NCI-H2196 (cell line): ENCODE data around the gene ERP29.
"Not testable (repeated sequence)": the region's sequence is repeated elsewhere in the genome, so short reads cannot be mapped to it uniquely, and the experiment has no call there.

Experiments
- DNase-seq: peaks from one replicate; lab custom pipeline; 2025; ENCODE audit not compliant: unreplicated experiment; lab: John Stamatoyannopoulos, UW

ERP29 gene

DNA sequence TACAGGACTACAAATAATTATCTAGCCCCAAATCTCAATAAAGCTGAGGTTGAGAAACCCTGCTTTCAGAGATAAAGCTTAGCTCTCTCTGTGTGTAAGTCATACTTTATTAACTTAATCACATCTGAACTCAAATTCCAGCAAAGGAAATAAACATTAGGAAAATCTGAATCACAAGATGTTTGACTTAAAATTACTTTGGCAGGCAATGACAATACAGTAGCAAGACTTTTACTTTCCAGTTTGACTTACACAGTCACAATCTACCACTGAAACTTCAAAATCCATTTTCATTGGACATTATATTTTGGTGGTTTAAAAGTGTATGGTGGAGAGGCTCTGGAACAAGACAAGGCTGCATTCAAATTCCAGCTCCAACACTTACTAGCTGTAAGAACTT lies 11.7 kb upstream of the ERP29 start:
- DNase-seq: no peak

DNA sequence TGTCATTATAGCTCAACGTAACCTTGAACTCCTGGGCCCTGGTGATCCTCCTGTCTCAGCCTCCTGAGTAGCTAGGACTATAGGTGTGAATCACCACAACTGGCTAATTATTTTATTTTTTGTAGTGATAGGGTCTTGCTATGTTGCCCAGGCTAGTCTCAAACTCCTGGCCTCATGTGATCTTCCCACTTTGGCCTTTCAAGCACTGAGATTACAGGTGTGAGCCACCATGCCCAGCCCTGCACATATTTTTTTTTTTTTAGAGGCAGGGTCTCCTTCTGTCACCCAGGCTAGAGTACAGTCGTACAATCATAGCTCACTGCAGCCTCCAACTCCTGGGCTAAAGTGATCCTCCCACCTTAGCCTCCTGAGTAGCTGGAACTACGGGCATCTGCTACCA lies 9.2 kb upstream of the ERP29 start:
- DNase-seq: no peak

DNA sequence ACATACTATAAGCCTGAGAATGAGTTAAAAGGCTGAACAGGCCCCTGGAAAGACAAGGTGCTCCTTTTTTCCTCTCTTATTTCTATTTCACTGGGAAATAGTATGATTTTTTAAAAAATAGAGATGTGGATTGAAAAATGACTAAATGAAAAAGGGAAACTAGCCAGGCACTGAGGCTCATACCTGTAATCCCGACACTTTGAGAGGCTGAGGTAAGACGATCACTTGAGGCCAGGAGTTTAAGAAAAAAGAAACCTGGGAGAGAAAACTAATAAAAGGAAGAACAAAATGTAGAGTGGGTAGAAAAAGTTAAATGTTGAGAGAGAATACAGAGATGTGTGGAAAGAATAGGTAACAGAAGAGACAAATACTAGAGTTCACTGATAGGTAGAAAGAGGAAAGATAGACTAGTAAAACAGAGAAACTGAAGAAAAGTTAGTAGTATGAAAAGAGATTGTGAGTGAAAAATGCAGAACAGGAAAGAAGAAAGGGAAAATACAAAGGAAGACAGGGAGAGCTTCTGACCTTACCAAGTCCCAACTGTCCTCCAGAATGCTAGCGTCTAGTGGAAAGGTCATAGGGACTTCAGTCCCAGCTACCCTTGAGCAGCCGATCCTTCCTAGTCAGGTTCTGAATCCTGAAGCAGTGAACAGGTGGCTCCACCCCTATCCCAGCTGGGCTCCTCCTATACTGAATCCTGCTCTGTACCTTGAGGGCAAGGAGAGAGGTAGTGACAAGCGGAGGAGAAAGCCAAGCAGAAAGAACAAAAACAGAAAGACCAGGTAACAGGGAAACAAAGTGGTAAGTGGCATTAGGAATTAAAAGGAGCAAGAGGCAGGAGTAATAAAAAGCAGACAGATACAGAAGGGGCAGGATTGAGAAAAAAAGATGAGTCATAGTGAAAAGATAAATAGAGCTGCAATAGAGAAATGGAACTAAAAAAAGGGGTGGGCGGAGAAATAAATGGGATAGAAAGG lies 7.5 kb upstream of the ERP29 start:
- DNase-seq: peak; percentile 61

DNA sequence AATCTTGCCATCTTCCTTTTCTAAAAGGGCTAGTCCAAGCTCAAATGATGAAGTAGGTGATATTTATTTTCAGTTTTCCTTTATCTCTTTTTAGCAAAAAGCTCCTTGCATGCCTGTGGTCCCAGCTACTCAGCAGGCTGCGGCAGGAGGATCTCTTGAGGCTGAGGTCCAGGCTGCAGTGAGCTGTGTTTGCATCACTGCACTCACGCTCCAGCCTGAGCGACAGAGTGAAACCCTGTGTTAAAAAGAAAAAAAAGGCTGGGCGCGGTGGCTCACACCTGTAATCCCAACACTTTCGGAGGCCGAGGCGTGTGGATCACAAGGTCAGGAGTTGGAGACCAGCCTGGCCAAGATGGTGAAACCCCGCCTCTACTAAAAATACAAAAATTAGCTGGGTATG lies 5.3 kb upstream of the ERP29 start:
- DNase-seq: no peak

DNA sequence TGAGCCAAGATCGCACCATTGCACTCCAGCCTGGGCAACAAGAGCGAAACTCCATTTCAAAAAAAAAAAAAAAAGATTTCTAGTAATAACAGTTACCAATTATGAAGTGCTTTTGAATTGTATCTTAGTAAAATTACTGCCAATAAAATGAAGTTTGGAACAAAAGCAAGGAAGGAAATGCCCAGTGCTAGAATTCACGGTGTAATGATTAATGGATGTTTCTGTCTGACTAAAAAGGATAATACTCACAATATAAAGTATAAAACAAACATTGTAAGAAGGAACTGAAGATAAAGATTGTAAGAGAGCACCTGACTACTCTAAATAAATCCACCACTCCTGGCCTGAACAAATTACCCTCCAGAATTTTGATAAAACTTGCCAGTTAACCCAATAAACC lies 4.3 kb upstream of the ERP29 start:
- DNase-seq: no peak

DNA sequence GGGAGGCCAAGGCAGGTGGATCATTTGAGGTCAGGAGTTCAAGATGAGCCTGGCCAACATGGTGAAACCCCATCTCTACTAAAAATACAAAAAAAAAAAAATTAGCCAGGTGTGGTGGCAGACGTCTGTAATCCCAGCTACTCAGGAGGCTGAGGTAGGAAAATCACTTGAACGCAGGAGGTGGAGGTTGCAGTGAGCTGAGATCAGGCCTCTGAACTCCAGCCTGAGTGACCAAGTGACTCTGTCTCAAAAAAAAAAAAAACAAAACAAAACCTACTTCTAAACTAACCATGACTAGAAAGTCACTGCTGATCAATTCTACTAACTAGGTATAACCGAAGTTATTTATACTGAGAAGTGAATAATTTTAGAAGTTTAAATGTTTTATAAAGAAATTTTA lies 3.6 kb upstream of the ERP29 start:
- not testable (repeated sequence) for DNase-seq

DNA sequence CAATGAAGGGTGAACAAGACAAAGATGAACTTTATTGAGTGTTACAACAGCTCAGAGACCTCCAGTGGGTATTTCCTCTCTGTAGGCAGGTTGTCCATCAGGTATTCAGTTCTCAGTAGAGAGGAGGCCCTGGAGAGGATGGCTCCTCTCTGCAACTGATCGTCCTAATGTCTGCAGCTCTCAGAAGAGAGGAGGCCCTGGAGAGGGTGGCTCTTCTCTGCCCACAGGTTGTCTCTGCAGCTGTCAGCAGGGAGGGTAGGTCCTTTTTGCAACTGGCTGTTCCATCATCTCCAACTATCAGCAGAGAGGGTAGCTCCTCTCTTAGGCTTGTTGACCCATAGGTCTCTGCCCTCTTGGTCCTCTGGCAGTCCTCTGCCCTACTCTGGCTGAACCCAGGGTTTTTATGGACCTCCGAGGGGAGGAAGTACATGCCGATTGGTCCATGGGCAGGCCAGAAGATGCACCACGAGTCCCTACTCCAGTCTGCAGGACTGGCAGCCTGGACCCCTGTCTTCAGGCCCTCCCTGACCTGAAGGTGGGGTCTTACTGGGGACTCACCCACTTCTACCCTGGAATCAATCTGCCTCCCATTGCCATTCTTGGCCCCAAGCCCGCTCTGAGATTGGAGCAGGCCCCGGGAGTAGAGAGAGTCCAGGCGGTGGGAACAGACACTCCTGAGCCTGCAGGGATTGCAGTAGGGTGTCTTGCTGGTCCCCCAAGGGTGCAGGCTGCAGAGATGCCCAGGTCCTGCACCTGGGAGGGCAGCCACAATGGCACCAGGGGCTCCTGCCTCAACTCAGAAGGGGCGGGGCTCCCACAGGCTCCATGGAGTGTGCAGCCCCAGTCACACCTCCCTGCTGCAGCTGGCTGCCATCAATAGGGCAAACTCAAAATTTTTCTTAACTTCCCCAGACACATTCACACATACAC lies 2.5 kb upstream of the ERP29 start:
- DNase-seq: no peak

DNA sequence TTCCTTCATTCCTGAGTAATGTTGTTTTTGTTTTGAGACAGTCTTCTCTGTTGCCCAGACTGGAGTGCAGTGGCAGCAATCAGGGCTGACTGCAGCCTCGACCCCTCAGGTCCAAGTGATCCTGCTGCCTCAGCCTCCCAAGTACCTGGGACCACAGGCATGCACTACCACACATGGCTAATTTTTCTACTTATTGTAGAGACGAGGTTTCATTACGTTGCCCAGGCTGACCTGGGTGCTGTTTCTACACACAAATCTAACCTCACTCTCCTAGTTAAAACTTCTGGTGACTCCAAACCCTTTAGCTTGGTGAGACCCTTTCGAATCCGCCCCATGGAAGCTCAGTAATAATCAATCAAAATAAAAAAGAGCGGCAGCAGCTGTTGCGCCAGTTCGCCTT lies 1.5 kb upstream of the ERP29 start:
- no peak for DNase-seq

DNA sequence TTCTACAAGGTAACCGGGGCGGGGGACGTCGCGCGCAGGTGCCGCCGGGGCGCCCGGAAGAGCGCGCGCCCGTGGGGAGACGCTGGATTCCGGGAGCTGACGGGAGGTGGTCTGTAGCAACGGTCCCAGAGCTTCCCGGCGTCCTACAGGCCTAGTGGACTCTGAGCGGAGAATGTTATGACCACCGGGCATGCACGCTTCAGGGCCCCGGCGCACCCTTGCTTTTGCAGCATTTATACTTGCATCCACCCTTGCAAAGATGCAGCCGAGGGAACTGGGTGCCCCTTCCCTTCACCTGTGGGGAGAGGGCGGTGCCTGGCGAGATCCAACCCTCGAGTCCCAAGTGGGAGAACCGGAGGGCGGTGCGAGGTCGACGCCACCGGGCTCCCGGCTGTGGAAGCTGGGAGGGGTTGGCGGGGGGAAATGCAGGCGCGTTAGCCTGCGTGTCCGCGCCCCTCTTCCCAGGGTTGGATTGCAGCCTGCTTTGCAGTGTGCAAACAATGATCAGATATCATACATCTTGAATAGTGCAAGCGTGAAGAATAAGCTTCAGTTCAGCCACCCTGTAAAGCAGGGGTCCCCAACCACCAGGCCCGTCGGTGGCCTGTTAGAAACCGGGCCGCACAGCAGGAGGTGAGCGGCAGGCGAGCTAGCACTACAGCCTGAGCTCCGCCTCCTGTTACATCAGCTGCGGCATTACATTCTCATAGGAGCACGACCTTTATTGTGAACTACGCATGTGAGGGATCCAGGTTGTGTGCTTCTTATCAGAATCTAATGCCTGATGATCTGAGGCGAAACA lies 576 bp downstream of the ERP29 start:
- DNase-seq: peak; percentile 75

DNA sequence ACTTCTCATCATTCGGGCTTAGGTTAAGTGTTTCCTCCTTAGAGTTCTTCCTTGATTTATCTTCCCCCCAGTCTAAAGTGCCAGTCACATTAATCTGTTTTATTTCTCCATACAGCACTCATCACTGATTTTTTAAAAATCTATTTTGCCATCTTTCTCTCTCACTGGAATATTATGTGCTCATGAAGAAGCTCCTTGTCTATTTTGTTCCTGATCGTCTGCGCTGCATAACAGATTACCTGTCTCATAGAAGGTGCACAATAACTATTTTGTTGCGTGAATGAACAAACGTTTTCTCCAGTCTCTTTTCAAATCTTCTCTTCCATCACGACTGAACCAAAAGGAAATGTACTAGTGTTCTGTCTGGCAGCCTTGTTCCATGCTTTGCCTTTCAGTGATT lies 2.7 kb downstream of the ERP29 start:
- no peak for DNase-seq

DNA sequence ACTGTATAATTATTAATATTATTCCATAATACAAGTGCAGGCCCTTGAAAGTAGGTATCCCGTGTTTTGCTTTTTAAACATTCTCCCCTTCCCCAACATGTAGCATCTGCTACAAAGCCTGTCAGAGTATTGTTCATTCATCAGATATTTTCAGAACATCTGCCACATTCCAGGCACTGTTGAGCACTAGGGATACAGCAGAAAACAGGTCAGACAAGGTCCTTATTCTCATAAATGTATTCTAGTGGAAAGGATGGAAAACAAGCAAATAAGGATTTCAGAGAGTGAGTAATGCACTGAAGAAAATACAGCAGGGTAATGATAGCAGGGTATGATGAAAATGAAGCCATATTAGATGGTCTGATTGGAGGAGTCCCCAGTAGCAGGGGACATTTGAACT lies 3.8 kb downstream of the ERP29 start:
- DNase-seq: no peak

DNA sequence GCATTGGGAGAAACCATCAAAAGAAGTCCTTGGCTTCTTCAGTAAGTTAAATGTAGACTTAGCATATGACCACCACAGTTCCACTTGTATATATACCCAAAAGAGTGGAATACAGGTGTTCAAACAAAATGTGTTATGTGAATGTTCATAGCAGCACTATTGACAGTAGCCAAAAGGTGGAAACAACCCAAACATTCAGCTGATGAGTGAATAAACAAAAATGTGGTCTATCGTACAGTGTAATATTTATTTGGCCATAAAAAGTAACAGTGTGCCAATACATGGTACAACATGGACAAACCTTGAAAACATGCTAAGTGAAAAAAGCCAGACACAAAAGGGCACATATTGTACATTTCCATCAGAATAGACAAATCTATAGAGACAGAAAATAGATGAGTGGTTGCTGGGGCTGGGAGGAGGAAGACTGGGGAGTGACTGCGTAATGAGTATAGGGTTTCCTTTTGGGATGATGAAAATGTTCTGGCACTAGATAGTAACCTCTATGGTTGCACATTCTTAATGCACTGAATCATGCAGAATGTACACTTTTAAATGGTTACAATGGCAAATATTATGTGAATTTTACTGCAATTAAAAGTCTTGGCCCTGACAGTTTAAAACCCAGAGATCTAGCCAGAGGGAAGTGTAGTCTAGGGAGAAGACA lies 5.5 kb downstream of the ERP29 start:
- DNase-seq: no peak

DNA sequence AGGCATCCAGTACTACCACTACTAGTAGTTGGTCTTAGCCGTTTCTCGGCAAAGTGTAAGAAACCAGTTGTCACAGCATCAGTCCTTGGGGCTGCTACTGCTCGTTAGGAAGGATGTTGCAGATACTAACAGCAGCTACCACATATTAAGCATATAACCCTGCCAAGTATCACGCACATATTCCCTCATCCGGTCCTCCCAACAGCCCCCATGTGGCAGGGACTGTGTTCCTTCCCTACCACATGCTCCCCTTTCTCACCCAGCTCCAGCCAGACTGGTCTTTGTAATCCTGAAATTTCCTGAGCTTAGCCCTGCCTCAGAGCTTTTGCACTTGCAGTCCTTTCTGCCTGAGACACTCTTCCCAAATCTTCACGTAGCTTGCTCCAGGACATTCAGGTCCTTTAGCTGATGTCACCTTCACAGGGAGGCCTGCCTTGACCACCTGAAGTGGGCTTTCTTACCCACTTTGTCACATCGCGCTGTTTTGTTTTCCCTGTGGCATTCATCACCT lies 7.8 kb downstream of the ERP29 start:
- DNase-seq: no peak

DNA sequence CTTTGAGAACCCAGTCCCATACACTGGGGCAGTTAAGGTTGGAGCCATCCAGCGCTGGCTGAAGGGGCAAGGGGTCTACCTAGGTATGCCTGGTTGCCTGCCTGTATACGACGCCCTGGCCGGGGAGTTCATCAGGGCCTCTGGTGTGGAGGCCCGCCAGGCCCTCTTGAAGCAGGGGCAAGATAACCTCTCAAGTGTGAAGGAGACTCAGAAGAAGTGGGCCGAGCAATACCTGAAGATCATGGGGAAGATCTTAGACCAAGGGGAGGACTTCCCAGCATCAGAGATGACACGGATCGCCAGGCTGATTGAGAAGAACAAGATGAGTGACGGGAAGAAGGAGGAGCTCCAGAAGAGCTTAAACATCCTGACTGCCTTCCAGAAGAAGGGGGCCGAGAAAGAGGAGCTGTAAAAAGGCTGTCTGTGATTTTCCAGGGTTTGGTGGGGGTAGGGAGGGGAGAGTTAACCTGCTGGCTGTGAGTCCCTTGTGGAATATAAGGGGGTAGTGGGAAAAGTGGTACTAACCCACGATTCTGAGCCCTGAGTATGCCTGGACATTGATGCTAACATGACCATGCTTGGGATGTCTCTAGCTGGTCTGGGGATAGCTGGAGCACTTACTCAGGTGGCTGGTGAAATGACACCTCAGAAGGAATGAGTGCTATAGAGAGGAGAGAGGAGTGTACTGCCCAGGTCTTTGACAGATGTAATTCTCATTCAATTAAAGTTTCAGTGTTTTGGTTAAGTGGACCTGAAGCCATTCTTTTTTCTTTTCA lies 9.2 kb downstream of the ERP29 start:
- no peak for DNase-seq

DNA sequence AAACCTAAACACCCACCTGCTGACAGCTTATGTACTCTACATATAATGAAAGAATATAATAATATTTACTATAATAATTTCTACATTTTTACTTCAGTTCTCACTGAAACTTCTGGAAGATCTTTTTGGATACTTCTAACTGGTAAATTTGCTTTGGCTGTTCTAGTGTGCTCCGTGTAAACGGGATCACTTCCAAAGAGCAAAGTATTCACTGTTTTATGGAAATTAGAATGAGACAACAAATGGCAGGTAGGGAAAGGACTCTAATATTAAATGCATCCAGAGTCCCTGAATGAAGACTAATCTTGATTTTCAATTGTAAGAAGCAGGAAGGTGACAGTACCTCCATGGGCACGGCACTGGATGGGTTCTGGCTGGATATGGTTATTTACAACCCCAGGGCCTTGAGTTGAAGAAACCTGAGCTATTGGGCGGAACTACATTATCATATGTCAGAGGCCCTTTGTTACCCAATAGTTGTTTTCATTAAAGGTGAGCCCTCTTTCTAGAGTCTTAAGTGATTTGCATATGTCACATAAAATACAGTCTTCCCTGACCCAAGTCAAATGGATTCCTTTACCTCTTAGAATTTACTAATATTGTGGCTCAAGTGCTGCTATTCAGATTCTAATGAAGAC lies 10.7 kb downstream of the ERP29 start:
- no peak for DNase-seq

DNA sequence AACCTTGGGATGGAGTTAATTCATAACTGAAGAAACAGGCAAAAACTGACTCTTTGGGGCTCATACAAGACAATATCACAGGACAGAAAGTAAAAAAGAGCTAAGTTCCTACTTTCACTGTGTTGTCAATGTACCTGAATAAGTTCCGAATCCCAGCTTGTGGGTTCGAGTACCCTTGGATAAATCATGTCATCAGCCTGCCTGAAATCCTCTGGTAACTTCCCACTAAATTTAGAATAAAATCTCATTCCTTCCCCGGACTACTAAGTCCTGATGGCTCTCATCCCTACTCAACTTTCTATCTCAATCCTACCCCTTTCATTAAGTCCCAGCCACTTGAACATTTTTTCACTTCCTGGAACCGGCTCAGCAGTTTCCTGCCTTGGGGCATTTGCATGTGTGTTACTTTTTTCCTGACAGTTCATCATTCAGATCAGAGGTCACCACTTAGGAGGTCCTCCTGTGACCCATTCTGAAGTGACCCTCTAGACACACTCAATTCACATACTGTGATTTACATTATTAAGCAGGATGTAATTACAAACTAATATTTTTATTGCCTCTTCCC lies 12.7 kb downstream of the ERP29 start:
- DNase-seq: no peak

DNA sequence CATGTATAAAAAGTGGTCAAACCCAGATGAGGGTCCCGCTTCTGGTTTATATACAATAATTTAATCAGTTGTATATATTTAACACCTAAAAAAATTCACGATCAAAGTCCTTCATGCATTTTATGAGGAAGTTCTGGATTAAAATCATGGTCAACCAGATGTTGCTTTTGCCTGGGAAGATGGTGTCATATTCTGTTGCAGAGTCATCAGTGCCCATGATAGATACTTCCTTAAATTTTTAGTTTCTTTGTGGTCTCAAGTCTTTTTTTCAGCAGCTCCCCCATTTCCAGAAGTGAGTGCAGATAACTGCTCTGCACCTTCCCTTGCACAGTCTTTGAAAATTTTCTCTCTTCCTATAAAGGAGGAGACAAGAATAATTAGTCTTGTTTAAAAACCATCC lies 16.1 kb downstream of the ERP29 start:
- no peak for DNase-seq

DNA sequence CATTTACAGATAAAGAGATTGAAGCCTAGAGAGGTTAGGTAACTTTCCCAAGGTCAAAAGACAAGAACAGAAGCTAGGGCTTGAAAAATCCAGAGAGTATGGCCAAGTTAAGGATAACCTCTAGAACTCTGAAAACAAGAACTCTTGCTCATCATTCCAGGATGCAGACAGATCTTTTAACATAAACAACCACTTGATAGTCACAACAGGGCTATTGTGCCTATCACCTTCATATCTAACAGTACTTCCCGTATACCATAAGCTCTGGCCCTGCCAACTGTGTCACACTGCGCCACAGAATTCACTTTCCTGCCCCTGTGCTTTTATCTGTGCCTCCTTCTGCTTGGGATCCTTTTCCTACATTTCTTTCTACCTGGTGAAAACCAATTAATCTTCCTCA lies 18.2 kb downstream of the ERP29 start:
- DNase-seq: no peak

DNA sequence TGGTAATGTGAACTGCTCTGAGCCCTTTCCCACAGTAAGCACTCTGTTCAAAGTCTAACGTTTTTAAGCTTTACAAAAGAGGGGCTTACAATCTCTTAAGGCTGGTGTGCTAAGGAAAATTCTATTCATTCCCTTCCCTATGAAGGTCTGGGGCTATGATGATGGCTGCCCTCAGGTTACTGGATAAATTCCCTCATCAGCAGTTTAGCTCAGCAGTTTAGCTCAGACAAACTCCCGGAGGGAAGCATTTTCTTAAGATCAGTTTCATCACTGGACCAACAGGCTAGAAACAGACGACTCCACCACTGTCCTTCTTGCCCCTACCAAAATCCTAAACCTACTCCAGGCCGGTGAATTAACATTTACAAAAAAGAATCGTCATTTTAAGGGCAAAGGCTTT lies 19.1 kb downstream of the ERP29 start:
- DNase-seq: no peak
